GM18951 (cell line): ENCODE measurements around the gene ZNF513.

Experiments used
- POLR2A ChIP-seq: IDR thresholded peaks from 4 replicates; pipeline ENCODE4 v1.6.1; 2011; ENCODE audit warnings: mild to moderate bottlenecking; ENCODE audit not compliant: insufficient read length, insufficient read depth; ENCODE audit errors: extremely low read depth
- in situ Hi-C: fragments of 300-500 bp; cut with MboI; formaldehyde crosslinking; loops from one replicate; pipeline ENCODE4 v1.12.0; 2022; ENCODE audit warnings: low sequenced_read_pairs, mixed read lengths, inconsistent platforms; ENCODE audit not compliant: unreplicated experiment

ZNF513 gene

GRCh38 chr2:27377618-27378095 lies 2.9 kb downstream of the ZNF513 start:
- in situ Hi-C loops, result no loop called here
- TF ChIP-seq POLR2A, result peak; percentile 7

- in situ Hi-C loops, result no loop called here
These were observed 3.5 kb downstream of the ZNF513 start for GRCh38 chr2:27376866-27377617.

GRCh38 chr2:27376151-27376865 lies 4.2 kb downstream of the ZNF513 start:
- in situ Hi-C loops, result no loop called here
- TF ChIP-seq POLR2A, result no peak

More at GRCh38 chr2:27376866-27377617, 3.5 kb downstream of the ZNF513 start:
- TF ChIP-seq POLR2A, result peak; percentile 0

GRCh38 chr2:27375513-27376099 lies 4.9 kb downstream of the ZNF513 start:
- no peak for TF ChIP-seq POLR2A
- in situ Hi-C loops, result no loop called here

GRCh38 chr2:27373567-27373966 lies 7.0 kb downstream of the ZNF513 start:
- peak; percentile 22 for TF ChIP-seq POLR2A
- in situ Hi-C loops, result no loop called here

GRCh38 chr2:27372937-27373336 lies 7.6 kb downstream of the ZNF513 start:
- TF ChIP-seq POLR2A, result no peak
- in situ Hi-C loops, result no loop called here

GRCh38 chr2:27370816-27371620 lies 9.5 kb downstream of the ZNF513 start:
- peak; percentile 53 for TF ChIP-seq POLR2A
- in situ Hi-C loops, result no loop called here

GRCh38 chr2:27370026-27370815 lies 10.3 kb downstream of the ZNF513 start, which contains the start of the genes EIF2B4 and SNX17:
Gene EIF2B4 (minus strand): TSS chr2:27370338. CDS start chr2:27370314, 24 bp downstream.
Gene SNX17 (plus strand): TSS chr2:27370616. CDS start chr2:27370744, 128 bp downstream.
- peak; percentile 89 for TF ChIP-seq POLR2A
- in situ Hi-C loops, result no loop called here

GRCh38 chr2:27369471-27370025 lies 11.0 kb downstream of the ZNF513 start:
- in situ Hi-C loops, result no loop called here
- TF ChIP-seq POLR2A, result no peak

GRCh38 chr2:27363933-27364332 lies 16.6 kb downstream of the ZNF513 start:
- no peak for TF ChIP-seq POLR2A
- in situ Hi-C loops, result no loop called here

- in situ Hi-C loops, result no loop called here
- no peak for TF ChIP-seq POLR2A
These were observed 17.7 kb downstream of the ZNF513 start for GRCh38 chr2:27362678-27363420.
